Mammary epithelial cell (primary cell): Measurements from ENCODE around the gene GPATCH1.

ENCODE experiments used
- CTCF ChIP-seq, 2 donors: IDR thresholded peaks in 1 of 2; conservative IDR thresholded peaks in 1 of 2; 2 replicates each; pipeline ENCODE4 v1.5.1; 2011 to 2012; ENCODE audit warnings: inconsistent platforms in 2 of 2, low read length in 2 of 2, mild to moderate bottlenecking in 2 of 2, control low read depth in 1 of 2, low read depth in 1 of 2; ENCODE audit not compliant: insufficient read depth in 1 of 2; ENCODE audit errors: extremely low read depth in 1 of 2
- EZH2 ChIP-seq: IDR thresholded peaks from 2 replicates; pipeline ENCODE4 v1.6.1; 2012; ENCODE audit warnings: low read length, inconsistent platforms, borderline replicate concordance

DNA sequence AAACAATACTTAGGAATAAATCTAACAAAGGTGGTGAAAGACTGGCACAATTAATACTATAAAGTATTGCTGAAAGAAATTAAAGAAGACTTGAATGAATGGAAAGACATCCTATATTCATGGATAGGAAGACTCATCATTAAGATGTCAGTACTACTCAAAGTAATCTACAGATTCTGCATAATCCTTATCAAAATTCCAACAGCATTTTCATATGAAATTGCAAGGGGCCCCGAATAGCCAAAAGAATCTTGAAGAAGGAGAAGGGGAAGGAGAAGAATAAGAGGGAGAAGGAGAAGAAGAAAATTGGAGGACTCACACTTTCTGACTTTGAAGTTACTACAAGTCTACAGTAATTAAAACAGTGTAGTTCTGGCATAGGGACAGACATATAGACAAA, 87.5 kb downstream of the GPATCH1 start:
- TF ChIP-seq CTCF (conservative IDR thresholded peaks at IDR 0.05 in 1 of 2, IDR thresholded peaks at IDR 0.05 in 1 of 2; ENCODE audit: extremely low read depth in 1 of 2, insufficient read depth in 1 of 2, low read depth in 1 of 2, low read length in 2 of 2) (no peak), EZH2 (no peak)
